HG02623 (cell line): ENCODE measurements around the gene TK1.
"Not testable (repeated sequence)": the region's sequence is repeated elsewhere in the genome, so short reads cannot be mapped to it uniquely, and the experiment has no call there.

ENCODE experiments used
- ATAC-seq: cut with Tn5 transposase; IDR thresholded peaks from one replicate; pipeline ENCODE4 v1.9.1; 2021; ENCODE audit warnings: moderate library complexity; ENCODE audit not compliant: unreplicated experiment

The TK1 gene

GRCh38 chr17:78154903-78155811 lies 31.7 kb downstream of the TK1 start:
- ATAC-seq = no peak

GRCh38 chr17:78151514-78152008 lies 35.3 kb downstream of the TK1 start:
- ATAC-seq = no peak

GRCh38 chr17:78148286-78149016 lies 38.4 kb downstream of the TK1 start:
- no peak for ATAC-seq

DNA sequence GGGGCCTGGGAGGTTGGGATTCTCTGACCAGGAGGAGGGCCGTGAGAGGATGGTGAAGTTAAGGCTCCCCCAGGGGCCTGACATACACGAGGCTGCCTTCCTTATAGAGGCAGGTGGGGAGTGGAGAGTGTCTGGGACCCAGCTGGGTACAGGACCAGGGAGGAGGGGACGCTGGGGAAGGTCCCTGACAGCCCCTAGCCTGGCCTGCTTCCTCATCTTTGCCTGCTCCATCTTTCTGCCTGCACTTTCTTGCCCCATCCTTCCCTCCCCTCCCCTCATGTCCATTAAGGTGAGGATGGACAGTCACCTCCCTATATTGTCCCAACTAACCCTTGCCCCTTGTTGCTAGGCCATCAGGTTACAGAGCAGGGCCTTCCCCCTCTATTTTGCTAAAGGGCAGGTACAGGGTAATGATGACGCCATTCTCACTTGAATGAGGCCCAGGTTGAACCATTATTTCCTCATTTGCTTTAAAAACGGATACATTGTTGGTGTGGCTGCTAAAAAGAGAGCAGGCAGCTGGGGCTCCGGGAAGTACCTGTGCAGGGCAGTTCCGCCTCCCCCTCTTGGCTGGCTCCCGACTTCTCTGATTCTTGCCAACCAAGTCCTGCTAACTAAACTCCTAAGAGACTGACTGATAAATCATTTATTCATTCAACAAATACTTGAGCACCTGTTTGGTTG lies 39.4 kb downstream of the TK1 start:
- ATAC-seq = no peak

GRCh38 chr17:78146881-78147280 lies 40.0 kb downstream of the TK1 start:
- no peak for ATAC-seq

- no peak for ATAC-seq
Observed at GRCh38 chr17:78146471-78146869, 40.4 kb downstream of the TK1 start.

- no peak for ATAC-seq
Observed at GRCh38 chr17:78144736-78145641, 41.9 kb downstream of the TK1 start.

GRCh38 chr17:78144147-78144719 lies 42.6 kb downstream of the TK1 start:
- no peak for ATAC-seq

GRCh38 chr17:78143214-78144146 lies 43.4 kb downstream of the TK1 start:
- no peak for ATAC-seq

DNA sequence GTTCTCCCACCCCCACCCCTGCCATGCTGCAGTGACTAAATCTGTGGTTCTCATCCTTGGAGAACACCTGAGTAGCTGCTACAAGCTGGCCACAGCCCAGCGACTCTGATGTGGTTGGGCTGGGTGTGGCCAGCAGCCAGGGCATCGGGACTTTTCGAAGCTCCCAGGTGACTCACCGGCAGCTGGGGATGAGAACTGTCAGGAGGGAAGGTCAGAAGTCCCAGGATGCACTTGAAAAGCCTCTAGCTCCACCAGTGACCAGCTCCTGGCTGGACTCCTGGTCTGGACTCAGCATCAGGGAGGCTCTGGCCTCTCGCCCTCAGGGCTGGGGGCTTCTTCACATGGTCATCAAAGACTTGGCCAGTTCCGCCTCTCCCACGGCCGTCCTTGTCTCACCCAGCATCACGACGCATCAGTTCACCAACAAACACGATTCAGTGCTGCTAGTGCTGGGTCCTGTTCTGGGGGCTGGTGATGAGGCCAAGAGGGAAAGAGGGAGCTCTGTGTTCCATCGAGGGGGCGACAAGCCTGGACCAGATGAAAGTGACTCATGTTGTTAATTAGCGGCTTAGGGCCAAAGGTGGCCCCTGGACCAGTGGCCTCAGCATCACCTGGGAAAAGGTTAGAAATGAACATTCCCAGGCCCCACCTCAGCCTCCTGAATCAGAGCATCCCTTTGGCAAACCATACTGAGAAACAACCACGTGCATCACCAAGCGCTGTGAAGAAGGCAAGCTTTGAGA lies 44.6 kb downstream of the TK1 start:
- ATAC-seq = no peak

- ATAC-seq = no peak
Observed at GRCh38 chr17:78141437-78142118, 45.3 kb downstream of the TK1 start.

- peak; percentile 56 for ATAC-seq
Observed at GRCh38 chr17:78140169-78141051, 46.4 kb downstream of the TK1 start.

- not testable (repeated sequence) for ATAC-seq
Observed at GRCh38 chr17:78139861-78140168, 47.0 kb downstream of the TK1 start.

DNA sequence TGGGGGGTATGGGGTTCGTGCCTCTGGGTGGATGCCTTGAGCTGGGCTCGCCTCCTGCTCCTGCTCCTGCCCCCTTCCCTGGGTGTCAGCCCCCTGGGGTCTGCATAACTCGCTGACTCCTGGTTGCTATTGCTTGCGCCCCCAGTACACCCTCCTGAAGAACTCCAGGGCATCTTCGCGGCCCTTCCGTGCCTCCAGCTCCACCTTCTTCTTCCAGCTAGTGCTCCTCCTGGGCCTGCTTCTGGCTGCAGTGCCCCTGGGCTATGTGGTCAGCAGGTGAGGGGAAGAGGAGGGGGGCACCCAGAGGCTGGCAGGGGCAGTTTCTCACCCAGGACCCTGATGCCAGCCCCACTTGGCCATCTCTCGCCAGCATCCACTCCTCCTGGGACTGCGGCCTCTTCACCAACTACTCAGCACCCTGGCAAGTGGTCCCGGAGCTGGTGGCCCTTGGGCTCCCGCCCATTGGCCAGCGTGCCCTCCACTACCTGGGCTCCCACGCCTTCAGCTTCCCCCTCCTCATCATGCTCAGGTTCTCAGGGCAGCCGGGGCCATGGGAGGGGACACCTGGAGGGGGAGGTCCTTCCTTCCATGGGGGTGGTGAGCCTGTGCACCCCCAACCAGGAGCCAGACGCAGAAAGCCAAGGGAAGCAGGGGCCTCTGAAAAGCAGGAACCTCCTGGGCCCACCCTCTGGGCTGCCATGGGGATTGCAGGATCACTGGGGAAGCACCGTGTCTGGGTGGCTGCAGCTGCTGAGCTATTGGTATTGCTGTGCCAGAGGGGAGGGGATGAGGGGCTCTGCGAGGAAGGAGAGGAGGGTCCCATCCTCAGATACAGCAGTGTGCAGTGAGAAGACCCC lies 48.4 kb downstream of the TK1 start:
- ATAC-seq = no peak

- ATAC-seq = no peak
Observed at GRCh38 chr17:78137392-78138203, 49.3 kb downstream of the TK1 start.
